ENCODE measurements around the gene LYPLAL1. TPM values are rescaled to one million over a fixed set of nuclear protein-coding genes. Genes with fewer than 3 reads are reported as not detected.

The LYPLAL1 gene
- total RNA-seq, 2 donors from 2014 or later: 22.4 to 32.9 TPM

DNA sequence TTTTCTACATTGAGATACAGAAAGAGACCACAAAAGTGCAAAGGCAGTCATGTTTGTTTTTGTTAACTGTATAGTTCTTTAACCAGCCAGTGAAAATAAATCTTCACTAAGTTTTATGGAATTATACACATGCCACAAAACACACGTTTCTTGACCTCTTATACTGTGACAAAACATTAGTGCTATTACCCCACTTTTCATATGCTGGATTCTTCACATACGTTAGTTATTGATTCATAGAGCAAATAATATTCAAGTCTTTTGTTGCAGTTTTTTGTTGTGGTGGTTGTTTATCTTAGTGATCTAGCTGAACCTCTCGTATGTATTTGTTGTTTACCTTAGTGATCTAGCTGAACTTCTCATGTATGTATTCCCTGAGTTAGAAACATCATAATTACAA, 28.0 kb downstream of the LYPLAL1 start:
- ATAC-seq: no peak
- no peaks in the 10 kb centered on the region for H3K4me1 ChIP-seq
- H3K27ac ChIP-seq: no peak overlapping the region
- DNase-seq: no peak
- no peaks in the 10 kb centered on the region for H3K27me3 ChIP-seq
- no peaks in the 10 kb centered on the region for H3K9me3 ChIP-seq
- WGBS, 2 donors: 78 to 86% methylated on average over 3 of the region's 3 CpGs
- TF ChIP-seq, protein P1, sequence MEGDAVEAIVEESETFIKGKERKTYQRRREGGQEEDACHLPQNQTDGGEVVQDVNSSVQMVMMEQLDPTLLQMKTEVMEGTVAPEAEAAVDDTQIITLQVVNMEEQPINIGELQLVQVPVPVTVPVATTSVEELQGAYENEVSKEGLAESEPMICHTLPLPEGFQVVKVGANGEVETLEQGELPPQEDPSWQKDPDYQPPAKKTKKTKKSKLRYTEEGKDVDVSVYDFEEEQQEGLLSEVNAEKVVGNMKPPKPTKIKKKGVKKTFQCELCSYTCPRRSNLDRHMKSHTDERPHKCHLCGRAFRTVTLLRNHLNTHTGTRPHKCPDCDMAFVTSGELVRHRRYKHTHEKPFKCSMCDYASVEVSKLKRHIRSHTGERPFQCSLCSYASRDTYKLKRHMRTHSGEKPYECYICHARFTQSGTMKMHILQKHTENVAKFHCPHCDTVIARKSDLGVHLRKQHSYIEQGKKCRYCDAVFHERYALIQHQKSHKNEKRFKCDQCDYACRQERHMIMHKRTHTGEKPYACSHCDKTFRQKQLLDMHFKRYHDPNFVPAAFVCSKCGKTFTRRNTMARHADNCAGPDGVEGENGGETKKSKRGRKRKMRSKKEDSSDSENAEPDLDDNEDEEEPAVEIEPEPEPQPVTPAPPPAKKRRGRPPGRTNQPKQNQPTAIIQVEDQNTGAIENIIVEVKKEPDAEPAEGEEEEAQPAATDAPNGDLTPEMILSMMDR (IDR thresholded peaks at IDR 0.05): no peak
- TF ChIP-seq POLR2A (IDR thresholded peaks at IDR 0.05): no peak
- H3K36me3 ChIP-seq (replicated peaks in 1 of 2; ENCODE audit: insufficient read depth in 1 of 2, low read depth in 2 of 2): peaks cover 0 to 3% of the 10 kb centered on the region in 2 donors
- no peak overlapping the region for H3K4me3 ChIP-seq
- intact Hi-C loops (cut with DNase I): no loop called here

DNA sequence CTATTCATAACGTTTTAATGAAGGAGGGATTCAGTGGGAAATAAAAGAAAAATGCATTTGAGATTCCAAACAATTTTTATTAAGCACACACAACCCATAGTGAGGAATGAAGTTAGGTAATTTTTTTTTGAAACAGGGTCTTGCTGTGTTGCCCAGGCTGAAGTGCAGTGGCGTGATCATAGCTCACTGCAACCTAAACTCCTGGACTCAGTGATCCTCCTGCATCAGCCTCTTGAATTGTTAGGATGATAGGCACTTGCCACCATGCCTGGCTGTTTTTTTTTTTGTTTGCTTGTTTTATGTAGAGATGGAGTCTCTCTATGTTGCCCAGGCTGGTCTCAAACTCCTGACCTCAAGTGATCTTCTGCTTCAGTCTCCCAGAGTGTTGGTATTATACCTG, 28.9 kb downstream of the LYPLAL1 start:
- H3K27me3 ChIP-seq: no peaks in the 10 kb centered on the region
- DNase-seq: no peak
- H3K4me3 ChIP-seq: no peak overlapping the region
- peaks cover 0 to 3% of the 10 kb centered on the region in 2 donors for H3K36me3 ChIP-seq (replicated peaks in 1 of 2; ENCODE audit: insufficient read depth in 1 of 2, low read depth in 2 of 2)
- H3K4me1 ChIP-seq: no peaks in the 10 kb centered on the region
- intact Hi-C loops (cut with DNase I): no loop called here
- H3K27ac ChIP-seq: no peak overlapping the region
- no peak for ATAC-seq
- WGBS, 2 donors: 77 to 79% methylated on average over 2 of the region's 2 CpGs
- H3K9me3 ChIP-seq: no peaks in the 10 kb centered on the region
- TF ChIP-seq, protein P1 (IDR thresholded peaks at IDR 0.05): no peak
- no peak for TF ChIP-seq POLR2A (IDR thresholded peaks at IDR 0.05)

DNA sequence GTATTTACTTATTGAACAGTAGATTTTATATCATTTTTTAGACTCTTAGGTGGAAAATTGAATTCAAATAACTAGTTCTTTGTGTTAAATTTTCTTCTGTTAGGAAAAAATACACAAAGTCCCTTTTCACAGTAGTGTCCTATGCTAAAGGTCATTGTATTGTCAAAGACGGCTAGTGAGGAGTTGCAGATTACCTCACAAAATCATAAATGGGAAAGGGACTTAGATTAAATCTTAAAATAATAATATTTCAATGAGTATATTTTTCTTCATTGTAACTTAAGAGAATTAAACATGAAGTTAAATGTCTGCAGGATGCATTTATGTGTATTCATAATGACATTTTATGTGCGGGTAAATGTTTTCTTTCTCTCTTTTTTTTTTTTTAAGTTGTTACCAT, 32.7 kb downstream of the LYPLAL1 start:
- 92 to 93% methylated on average over 2 of the region's 2 CpGs for WGBS, 2 donors
- no peaks in the 10 kb centered on the region for H3K9me3 ChIP-seq
- no peaks in the 10 kb centered on the region for H3K27me3 ChIP-seq
- no peak for TF ChIP-seq POLR2A (IDR thresholded peaks at IDR 0.05)
- TF ChIP-seq, protein P1 (IDR thresholded peaks at IDR 0.05): no peak
- H3K36me3 ChIP-seq (replicated peaks in 1 of 2; ENCODE audit: insufficient read depth in 1 of 2, low read depth in 2 of 2): no peaks in the 10 kb centered on the region
- H3K4me1 ChIP-seq: no peaks in the 10 kb centered on the region
- H3K4me3 ChIP-seq: no peak overlapping the region
- no peak overlapping the region for H3K27ac ChIP-seq
- intact Hi-C loops (cut with DNase I): no loop called here
- ATAC-seq: no peak
- DNase-seq: no peak

DNA sequence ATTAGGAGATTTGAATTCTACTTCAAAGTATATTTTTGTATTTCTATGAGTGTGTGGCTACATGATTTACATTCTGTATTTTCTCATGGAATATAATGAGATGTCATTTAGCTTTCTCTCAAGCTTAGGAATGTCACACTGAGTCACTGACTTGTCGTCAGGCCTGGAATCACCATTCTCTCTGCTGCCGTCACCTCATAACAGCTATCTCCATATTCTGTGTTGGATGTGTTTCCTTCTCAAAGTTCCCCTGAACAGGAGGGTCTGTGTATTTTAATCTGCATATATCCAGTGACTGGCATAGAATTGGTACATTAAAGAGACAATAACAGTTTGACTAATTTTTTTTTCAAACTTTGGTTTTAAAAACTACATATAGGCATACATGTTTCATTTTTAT, 35.9 kb downstream of the LYPLAL1 start:
- Histone ChIP-seq H3K27ac (no peak overlapping the region), H3K27me3 (no peaks in the 10 kb centered on the region), H3K4me1 (no peaks in the 10 kb centered on the region), H3K9me3 (no peaks in the 10 kb centered on the region), H3K4me3 (no peak overlapping the region), H3K36me3 (replicated peaks in 1 of 2; ENCODE audit: insufficient read depth in 1 of 2, low read depth in 2 of 2) (no peaks in the 10 kb centered on the region)
- ATAC-seq: no peak
- TF ChIP-seq, protein P1 (IDR thresholded peaks at IDR 0.05): no peak
- TF ChIP-seq POLR2A (IDR thresholded peaks at IDR 0.05): no peak
- WGBS, 2 donors: 94% methylated on average over 2 of the region's 2 CpGs
- DNase-seq: no peak
- intact Hi-C loops (cut with DNase I): no loop called here

DNA sequence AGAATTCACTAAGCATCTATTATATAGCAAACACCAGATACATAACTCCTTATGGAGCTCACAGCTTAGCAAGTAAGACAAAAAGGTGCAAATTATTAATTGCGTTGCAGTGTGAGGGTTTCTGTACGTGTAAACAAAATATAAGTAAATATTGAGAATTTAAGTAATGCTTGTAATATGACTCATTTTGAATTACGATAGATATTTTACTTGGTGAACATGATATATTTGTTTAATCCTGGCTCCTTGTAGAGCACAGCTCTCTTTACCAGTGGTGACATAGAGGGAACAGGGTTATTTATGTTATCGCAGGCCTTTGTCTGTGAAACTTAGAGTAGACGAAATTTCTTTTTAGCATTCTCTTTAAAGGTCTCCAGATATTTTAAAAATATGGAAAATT, 36.4 kb downstream of the LYPLAL1 start:
- no peak overlapping the region for H3K27ac ChIP-seq
- H3K9me3 ChIP-seq: no peaks in the 10 kb centered on the region
- no peaks in the 10 kb centered on the region for H3K4me1 ChIP-seq
- intact Hi-C loops (cut with DNase I): no loop called here
- H3K27me3 ChIP-seq: no peaks in the 10 kb centered on the region
- 87% methylated on average over 5 of the region's 5 CpGs for WGBS, 2 donors
- DNase-seq (no peak), ATAC-seq (no peak)
- H3K4me3 ChIP-seq: no peak overlapping the region
- H3K36me3 ChIP-seq (replicated peaks in 1 of 2; ENCODE audit: insufficient read depth in 1 of 2, low read depth in 2 of 2): no peaks in the 10 kb centered on the region
- TF ChIP-seq, protein P1 (IDR thresholded peaks at IDR 0.05): no peak
- no peak for TF ChIP-seq POLR2A (IDR thresholded peaks at IDR 0.05)
